ENCODE data around the gene TBCA. TPM values are rescaled to one million over a fixed set of nuclear protein-coding genes. Genes with fewer than 3 reads are reported as not detected.

TBCA gene
- total and polyA plus RNA-seq, 2 experiments from 2014 or later, result 117 to 814 TPM

DNA sequence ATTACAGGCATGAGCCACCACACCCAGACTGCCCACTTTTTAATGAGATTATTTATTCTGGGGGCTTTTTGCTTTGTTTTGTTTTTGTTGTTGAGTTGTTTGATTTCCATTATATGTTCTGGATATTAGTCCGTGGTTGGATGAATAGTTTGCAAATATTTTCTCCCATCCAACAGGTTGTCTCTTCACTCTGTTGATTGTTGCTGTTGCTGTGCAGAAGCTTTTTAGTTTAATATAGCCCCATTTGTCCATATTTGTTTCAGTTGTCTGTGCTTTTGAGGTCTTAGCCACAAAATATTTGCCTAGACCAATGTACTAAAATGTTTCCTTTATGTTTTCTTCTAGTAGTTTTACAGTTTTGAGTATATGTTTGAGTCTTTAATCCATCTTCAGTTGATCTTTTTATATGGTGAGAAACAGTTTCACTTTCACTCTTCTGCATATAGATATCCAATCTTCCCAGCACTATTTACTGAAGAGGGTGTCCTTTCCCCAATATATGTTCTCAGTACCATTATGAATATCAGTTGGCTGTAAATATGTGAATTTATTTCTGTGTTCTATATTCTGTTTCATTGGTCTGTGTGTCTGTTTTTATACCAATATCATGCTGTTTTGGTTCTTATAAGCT is 30.2 kb upstream of the TBCA start (continued):
- TF ChIP-seq, protein P1, sequence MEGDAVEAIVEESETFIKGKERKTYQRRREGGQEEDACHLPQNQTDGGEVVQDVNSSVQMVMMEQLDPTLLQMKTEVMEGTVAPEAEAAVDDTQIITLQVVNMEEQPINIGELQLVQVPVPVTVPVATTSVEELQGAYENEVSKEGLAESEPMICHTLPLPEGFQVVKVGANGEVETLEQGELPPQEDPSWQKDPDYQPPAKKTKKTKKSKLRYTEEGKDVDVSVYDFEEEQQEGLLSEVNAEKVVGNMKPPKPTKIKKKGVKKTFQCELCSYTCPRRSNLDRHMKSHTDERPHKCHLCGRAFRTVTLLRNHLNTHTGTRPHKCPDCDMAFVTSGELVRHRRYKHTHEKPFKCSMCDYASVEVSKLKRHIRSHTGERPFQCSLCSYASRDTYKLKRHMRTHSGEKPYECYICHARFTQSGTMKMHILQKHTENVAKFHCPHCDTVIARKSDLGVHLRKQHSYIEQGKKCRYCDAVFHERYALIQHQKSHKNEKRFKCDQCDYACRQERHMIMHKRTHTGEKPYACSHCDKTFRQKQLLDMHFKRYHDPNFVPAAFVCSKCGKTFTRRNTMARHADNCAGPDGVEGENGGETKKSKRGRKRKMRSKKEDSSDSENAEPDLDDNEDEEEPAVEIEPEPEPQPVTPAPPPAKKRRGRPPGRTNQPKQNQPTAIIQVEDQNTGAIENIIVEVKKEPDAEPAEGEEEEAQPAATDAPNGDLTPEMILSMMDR (conservative IDR thresholded peaks at IDR 0.05; ENCODE audit: low read depth in 2 of 2), result no peak
- TF ChIP-seq POLR2AphosphoS5 (IDR thresholded peaks at IDR 0.05; ENCODE audit: low read depth), result no peak
- TF ChIP-seq, protein P2, sequence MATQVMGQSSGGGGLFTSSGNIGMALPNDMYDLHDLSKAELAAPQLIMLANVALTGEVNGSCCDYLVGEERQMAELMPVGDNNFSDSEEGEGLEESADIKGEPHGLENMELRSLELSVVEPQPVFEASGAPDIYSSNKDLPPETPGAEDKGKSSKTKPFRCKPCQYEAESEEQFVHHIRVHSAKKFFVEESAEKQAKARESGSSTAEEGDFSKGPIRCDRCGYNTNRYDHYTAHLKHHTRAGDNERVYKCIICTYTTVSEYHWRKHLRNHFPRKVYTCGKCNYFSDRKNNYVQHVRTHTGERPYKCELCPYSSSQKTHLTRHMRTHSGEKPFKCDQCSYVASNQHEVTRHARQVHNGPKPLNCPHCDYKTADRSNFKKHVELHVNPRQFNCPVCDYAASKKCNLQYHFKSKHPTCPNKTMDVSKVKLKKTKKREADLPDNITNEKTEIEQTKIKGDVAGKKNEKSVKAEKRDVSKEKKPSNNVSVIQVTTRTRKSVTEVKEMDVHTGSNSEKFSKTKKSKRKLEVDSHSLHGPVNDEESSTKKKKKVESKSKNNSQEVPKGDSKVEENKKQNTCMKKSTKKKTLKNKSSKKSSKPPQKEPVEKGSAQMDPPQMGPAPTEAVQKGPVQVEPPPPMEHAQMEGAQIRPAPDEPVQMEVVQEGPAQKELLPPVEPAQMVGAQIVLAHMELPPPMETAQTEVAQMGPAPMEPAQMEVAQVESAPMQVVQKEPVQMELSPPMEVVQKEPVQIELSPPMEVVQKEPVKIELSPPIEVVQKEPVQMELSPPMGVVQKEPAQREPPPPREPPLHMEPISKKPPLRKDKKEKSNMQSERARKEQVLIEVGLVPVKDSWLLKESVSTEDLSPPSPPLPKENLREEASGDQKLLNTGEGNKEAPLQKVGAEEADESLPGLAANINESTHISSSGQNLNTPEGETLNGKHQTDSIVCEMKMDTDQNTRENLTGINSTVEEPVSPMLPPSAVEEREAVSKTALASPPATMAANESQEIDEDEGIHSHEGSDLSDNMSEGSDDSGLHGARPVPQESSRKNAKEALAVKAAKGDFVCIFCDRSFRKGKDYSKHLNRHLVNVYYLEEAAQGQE (IDR thresholded peaks at IDR 0.05; ENCODE audit: unreplicated experiment), result no peak
- TF ChIP-seq ZNF331 (CRISPR knock-in tag; IDR thresholded peaks at IDR 0.05; ENCODE audit: low read depth), result no peak
- TF ChIP-seq STAT1 (IDR thresholded peaks at IDR 0.05; ENCODE audit: unreplicated experiment), result no peak

DNA sequence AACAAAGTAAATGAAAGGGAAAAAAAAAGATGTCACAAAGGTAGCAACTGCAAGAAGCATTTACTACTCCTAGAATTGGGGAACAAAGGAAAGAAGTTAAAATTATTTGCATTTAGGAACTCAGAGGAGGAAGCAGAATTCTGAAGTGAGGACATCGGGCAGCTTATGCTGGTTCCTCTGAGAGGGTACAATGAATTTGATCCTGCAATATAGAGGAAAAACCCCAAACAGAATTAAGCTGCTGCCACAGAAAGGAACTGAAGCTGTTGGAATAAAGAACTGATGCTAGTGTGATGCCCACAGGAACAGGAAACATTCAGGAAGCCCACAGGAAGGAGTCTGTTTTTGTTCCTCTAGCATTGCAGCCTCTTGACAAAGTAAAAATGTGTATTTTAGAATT is 22.3 kb upstream of the TBCA start:
- ATAC-seq, result no peak
- H3K79me2 ChIP-seq (replicated peaks; ENCODE audit: insufficient read depth), result no peaks in the 10 kb centered on the region
- peaks cover 8% of the 10 kb centered on the region for H3K36me3 Mint-ChIP-seq (ENCODE audit: low read depth)
- TF ChIP-seq, protein P3, sequence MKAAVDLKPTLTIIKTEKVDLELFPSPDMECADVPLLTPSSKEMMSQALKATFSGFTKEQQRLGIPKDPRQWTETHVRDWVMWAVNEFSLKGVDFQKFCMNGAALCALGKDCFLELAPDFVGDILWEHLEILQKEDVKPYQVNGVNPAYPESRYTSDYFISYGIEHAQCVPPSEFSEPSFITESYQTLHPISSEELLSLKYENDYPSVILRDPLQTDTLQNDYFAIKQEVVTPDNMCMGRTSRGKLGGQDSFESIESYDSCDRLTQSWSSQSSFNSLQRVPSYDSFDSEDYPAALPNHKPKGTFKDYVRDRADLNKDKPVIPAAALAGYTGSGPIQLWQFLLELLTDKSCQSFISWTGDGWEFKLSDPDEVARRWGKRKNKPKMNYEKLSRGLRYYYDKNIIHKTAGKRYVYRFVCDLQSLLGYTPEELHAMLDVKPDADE (IDR thresholded peaks at IDR 0.05), result no peak
- TF ChIP-seq ZNF114 (CRISPR knock-in tag; IDR thresholded peaks at IDR 0.05) (no peak), CREB1 (CRISPR knock-in tag; IDR thresholded peaks at IDR 0.05; ENCODE audit: low read depth) (no peak), JUNB (IDR thresholded peaks at IDR 0.05; ENCODE audit: unreplicated experiment) (no peak), ZNF462 (CRISPR knock-in tag; IDR thresholded peaks at IDR 0.05) (no peak), ZNF331 (CRISPR knock-in tag; IDR thresholded peaks at IDR 0.05; ENCODE audit: low read depth) (no peak), EZH2 (IDR thresholded peaks at IDR 0.05; ENCODE audit: low read depth, unreplicated experiment) (no peak), NANOG (IDR thresholded peaks at IDR 0.05; ENCODE audit: borderline replicate concordance) (no peak), STAT1 (IDR thresholded peaks at IDR 0.05; ENCODE audit: unreplicated experiment) (no peak)

More for the DNA sequence above, 22.3 kb upstream of the TBCA start:
- Histone ChIP-seq H3K4me3 (no peak overlapping the region), H4K20me1 (replicated peaks; ENCODE audit: insufficient read depth) (no peaks in the 10 kb centered on the region), H3K9me2 (ENCODE audit: insufficient read depth) (peaks cover 4% of the 10 kb centered on the region; the same call in 1 of the 2 replicates), H3K27me3 (ENCODE audit: insufficient read depth) (no peaks in the 10 kb centered on the region), H3K27ac (ENCODE audit: low read depth) (no peak overlapping the region), H3K4me1 (ENCODE audit: insufficient read depth) (no peaks in the 10 kb centered on the region), H3F3A (replicated peaks; ENCODE audit: low read depth) (no peaks in the 10 kb centered on the region), H2AFZ (no peak overlapping the region), H3K36me3 (ENCODE audit: insufficient read depth) (no peaks in the 10 kb centered on the region), H3K4me2 (no peak overlapping the region)
- no peak for DNase-seq (ENCODE audit: low spot score)
- H3K4me3 Mint-ChIP-seq, result no peak overlapping the region
- H3K4me1 Mint-ChIP-seq, result peaks cover 2% of the 10 kb centered on the region; the same call in 1 of the 3 replicates
- peaks cover 3% of the 10 kb centered on the region for H3K27me3 Mint-ChIP-seq (ENCODE audit: insufficient read depth, low read depth, poor library complexity)
- H3K27ac Mint-ChIP-seq, result no peak overlapping the region
- H3K9me3 Mint-ChIP-seq, result peaks cover 22% of the 10 kb centered on the region
